B cell (primary cell): ENCODE measurements around the gene RIC3. TPM values are rescaled to one million over a fixed set of nuclear protein-coding genes. Genes with fewer than 3 reads are reported as not detected.

Experiments
- ATAC-seq: fragments of 200-7000 bp; cut with Tn5 transposase; one replicate; pipeline ENCODE4 v1.10.0; 2021; ENCODE audit warnings: low read depth, mild to moderate bottlenecking, moderate number of reproducible peaks, moderate library complexity
- CTCF ChIA-PET: fragments of 350-600 bp; sonication (Branson Sonifier 250); formaldehyde crosslinking; loops from one replicate; lab custom pipeline; 2021; ENCODE audit warnings: antibody characterized with exemption, inconsistent platforms; lab: Charles Lee
- POLR2A ChIA-PET: fragments of 350-600 bp; sonication (Branson Sonifier 250); formaldehyde crosslinking; loops from one replicate; lab custom pipeline; 2021; ENCODE audit warnings: antibody characterized with exemption; lab: Charles Lee
- DNase-seq: peaks from one replicate; pipeline ENCODE4 v3.0.0; 2013
- H2AFZ ChIP-seq: 2 replicates; pipeline ENCODE4 v1.6.1; 2012; ENCODE audit warnings: mild to moderate bottlenecking, low read depth, low read length; ENCODE audit not compliant: insufficient read depth, poor library complexity, severe bottlenecking
- H3K27ac ChIP-seq, 2 donors: 1 replicate in 1 of 2; 2 replicates in 1 of 2; pipeline ENCODE4 v1.5.1; 2012 to 2013; ENCODE audit warnings: low read length in 2 of 2, mild to moderate bottlenecking in 2 of 2, moderate library complexity in 1 of 2
- H3K27me3 ChIP-seq, 4 experiments: fragments of 200-600 bp in 1 of 4; sonication (generic) in 1 of 4; replicated peaks in 1 of 4; 1 replicate in 2 of 4; 2 replicates in 2 of 4; pipeline versions ENCODE4 v1.6.1 to v1.7.0; 2013 to 2016; ENCODE audit warnings: low read length in 3 of 4, mild to moderate bottlenecking in 2 of 4, mixed read lengths in 1 of 4, moderate library complexity in 1 of 4; ENCODE audit not compliant: insufficient read depth in 4 of 4, control insufficient read depth in 3 of 4; ENCODE audit errors: control extremely low read depth in 1 of 4
- H3K36me3 ChIP-seq, 2 experiments: replicated peaks in 1 of 2; 1 replicate in 1 of 2; 2 replicates in 1 of 2; pipeline versions ENCODE4 v1.6.1 to v1.7.1; 2013; ENCODE audit warnings: low read length in 1 of 2; ENCODE audit not compliant: insufficient read depth in 2 of 2, control insufficient read depth in 1 of 2; ENCODE audit errors: control extremely low read depth in 1 of 2, extremely low read depth in 1 of 2
- H3K4me1 ChIP-seq, 2 donors: fragments of 200-600 bp in 1 of 2; sonication (generic) in 1 of 2; 1 replicate in 1 of 2; 2 replicates in 1 of 2; pipeline versions ENCODE4 v1.5.1 to v1.6.1; 2013 to 2017; ENCODE audit warnings: low read length in 2 of 2; ENCODE audit not compliant: control insufficient read depth in 2 of 2, insufficient read depth in 2 of 2
- H3K4me2 ChIP-seq: replicated peaks from 2 replicates; pipeline ENCODE3; 2012; ENCODE audit warnings: mild to moderate bottlenecking, low read depth, low read length; ENCODE audit not compliant: poor library complexity, severe bottlenecking
- H3K4me3 ChIP-seq, 5 experiments: fragments of 200-600 bp in 1 of 5; sonication (generic) in 1 of 5; 1 replicate in 3 of 5; 2 replicates in 2 of 5; pipeline versions ENCODE4 v1.5.1 to v1.7.0; 2011 to 2016; ENCODE audit warnings: low read length in 4 of 5, mild to moderate bottlenecking in 4 of 5, low read depth in 2 of 5, control low read depth in 1 of 5, moderate library complexity in 1 of 5; ENCODE audit not compliant: insufficient read depth in 1 of 5; ENCODE audit errors: control extremely low read depth in 1 of 5, extremely low read depth in 1 of 5
- H3K79me2 ChIP-seq: fragments of 200-600 bp; sonication (generic); one replicate; pipeline ENCODE4 v1.6.0; 2016; ENCODE audit warnings: low read length; ENCODE audit not compliant: control insufficient read depth, insufficient read depth
- H3K9ac ChIP-seq: fragments of 200-600 bp; sonication (generic); 2 replicates; pipeline ENCODE4 v1.6.1; 2017; ENCODE audit warnings: mild to moderate bottlenecking, low read length, moderate library complexity
- H3K9me3 ChIP-seq, 3 donors: one replicate each; pipeline versions ENCODE4 v1.6.1 to v1.7.1; 2013; ENCODE audit warnings: low read length in 2 of 3; ENCODE audit not compliant: control insufficient read depth in 2 of 3, insufficient read depth in 1 of 3; ENCODE audit errors: control extremely low read depth in 1 of 3
- H4K20me1 ChIP-seq: 2 replicates; pipeline ENCODE4 v1.6.0; 2012; ENCODE audit warnings: mild to moderate bottlenecking, low read length; ENCODE audit not compliant: insufficient read depth, control insufficient read depth, poor library complexity, severe bottlenecking
- H3K27ac Mint-ChIP-seq: one replicate; pipeline ENCODE4 v1.8.0; 2021; ENCODE audit warnings: mixed read lengths
- H3K27me3 Mint-ChIP-seq: one replicate; pipeline ENCODE4 v1.8.0; 2021; ENCODE audit warnings: mixed read lengths
- H3K4me1 Mint-ChIP-seq: one replicate; pipeline ENCODE4 v1.8.0; 2021; ENCODE audit warnings: mixed read lengths
- H3K4me3 Mint-ChIP-seq: one replicate; pipeline ENCODE4 v1.8.0; 2021; ENCODE audit warnings: mixed read lengths
- H3K9me3 Mint-ChIP-seq: one replicate; pipeline ENCODE4 v1.8.0; 2022; ENCODE audit warnings: mixed read lengths; ENCODE audit not compliant: insufficient read depth
- EZH2 ChIP-seq: IDR thresholded peaks from 2 replicates; pipeline ENCODE4 v1.6.1; 2012; ENCODE audit warnings: borderline replicate concordance, low read depth, mild to moderate bottlenecking, moderate library complexity, low read length; ENCODE audit not compliant: insufficient read depth, poor library complexity, severe bottlenecking
- WGBS: methylation state at CpG from one replicate; pipeline ENCODE4 v1.1.5; 2013; ENCODE audit warnings: missing lambda C conversion rate; ENCODE audit not compliant: insufficient coverage; 5-methylcytosine and 5-hydroxymethylcytosine counted together
- intact Hi-C: fragments of 100-400 bp; cut with micrococcal nuclease; formaldehyde crosslinking; loops from one replicate; pipeline ENCODE4 v1.10.0; 2022
- polyA plus RNA-seq: library from polyadenylated mRNA; depleted of rRNA; stranded (reverse); fragments of >200 nt; gene quantifications from 2 replicates; pipeline ENCODE4 v1.2.3, GENCODE V29; 2012
- total RNA-seq, 2 donors: library from RNA; stranded (reverse); fragments of 120-200 nt in 1 of 2; gene quantifications; 1 replicate in 1 of 2; 2 replicates in 1 of 2; pipeline versions ENCODE4 v1.2.3 to v1.2.4, GENCODE V29; 2013 to 2022
- TF ChIP-seq, protein P1 (sequence below): fragments of 200-600 bp; IDR thresholded peaks from one replicate; pipeline ENCODE4 v1.8.0; 2022; ENCODE audit warnings: antibody characterized with exemption, mild to moderate bottlenecking

The RIC3 gene
- total and polyA plus RNA-seq, 2 donors (not counting 1 experiment from before 2014, with no cell fraction given): 62.4 to 74.6 TPM

DNA sequence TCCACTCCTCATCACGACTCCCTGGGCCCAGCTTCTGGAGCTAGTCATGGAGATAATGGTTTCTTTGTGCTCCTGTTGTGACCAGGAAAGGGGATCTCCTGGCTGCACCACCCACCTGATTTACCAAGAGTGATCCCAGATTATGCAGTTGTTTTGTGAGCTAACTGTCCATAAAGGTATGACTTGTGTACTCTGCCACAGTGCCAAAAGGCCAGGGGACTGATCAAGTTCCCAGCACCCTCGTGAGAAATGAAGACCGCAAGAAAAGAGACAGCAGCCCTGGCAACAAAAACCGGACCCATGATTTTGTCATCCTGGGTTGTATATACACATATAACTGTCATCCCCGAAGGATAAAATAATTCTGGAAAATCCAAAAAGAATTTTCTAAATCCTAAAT, 61.2 kb downstream of the RIC3 start:
- Mint-ChIP-seq H3K27me3 (no peaks in the 10 kb centered on the region), H3K9me3 (no peaks in the 10 kb centered on the region), H3K4me3 (no peak overlapping the region), H3K27ac (no peak overlapping the region), H3K4me1 (no peaks in the 10 kb centered on the region)
- Histone ChIP-seq H3K9me3 (no peaks in the 10 kb centered on the region), H3K4me1 (no peaks in the 10 kb centered on the region), H3K9ac (no peak overlapping the region), H2AFZ (no peak overlapping the region), H3K4me3 (no peak overlapping the region), H3K4me2 (no peak overlapping the region), H4K20me1 (no peaks in the 10 kb centered on the region), H3K27me3 (no peaks in the 10 kb centered on the region), H3K79me2 (no peaks in the 10 kb centered on the region), H3K36me3 (peaks cover 0 to 60% of the 10 kb centered on the region in 2 experiments), H3K27ac (no peak overlapping the region)
- DNase-seq (no peak), ATAC-seq (no peak)
- TF ChIP-seq, protein P1, sequence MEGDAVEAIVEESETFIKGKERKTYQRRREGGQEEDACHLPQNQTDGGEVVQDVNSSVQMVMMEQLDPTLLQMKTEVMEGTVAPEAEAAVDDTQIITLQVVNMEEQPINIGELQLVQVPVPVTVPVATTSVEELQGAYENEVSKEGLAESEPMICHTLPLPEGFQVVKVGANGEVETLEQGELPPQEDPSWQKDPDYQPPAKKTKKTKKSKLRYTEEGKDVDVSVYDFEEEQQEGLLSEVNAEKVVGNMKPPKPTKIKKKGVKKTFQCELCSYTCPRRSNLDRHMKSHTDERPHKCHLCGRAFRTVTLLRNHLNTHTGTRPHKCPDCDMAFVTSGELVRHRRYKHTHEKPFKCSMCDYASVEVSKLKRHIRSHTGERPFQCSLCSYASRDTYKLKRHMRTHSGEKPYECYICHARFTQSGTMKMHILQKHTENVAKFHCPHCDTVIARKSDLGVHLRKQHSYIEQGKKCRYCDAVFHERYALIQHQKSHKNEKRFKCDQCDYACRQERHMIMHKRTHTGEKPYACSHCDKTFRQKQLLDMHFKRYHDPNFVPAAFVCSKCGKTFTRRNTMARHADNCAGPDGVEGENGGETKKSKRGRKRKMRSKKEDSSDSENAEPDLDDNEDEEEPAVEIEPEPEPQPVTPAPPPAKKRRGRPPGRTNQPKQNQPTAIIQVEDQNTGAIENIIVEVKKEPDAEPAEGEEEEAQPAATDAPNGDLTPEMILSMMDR: no peak
- TF ChIP-seq EZH2: no peak
- ChIA-PET CTCF (interaction anchor here (0.8 to 6.1 kb wide), 3 partner anchors 8 to 75 kb away, joined by 3 to 35 read pairs (median 4); no protein-coding TSS in a partner anchor), POLR2A (no interaction called here)
- 92% methylated on average over 2 of the region's 5 CpGs for WGBS
- intact Hi-C loops: no loop called here

DNA sequence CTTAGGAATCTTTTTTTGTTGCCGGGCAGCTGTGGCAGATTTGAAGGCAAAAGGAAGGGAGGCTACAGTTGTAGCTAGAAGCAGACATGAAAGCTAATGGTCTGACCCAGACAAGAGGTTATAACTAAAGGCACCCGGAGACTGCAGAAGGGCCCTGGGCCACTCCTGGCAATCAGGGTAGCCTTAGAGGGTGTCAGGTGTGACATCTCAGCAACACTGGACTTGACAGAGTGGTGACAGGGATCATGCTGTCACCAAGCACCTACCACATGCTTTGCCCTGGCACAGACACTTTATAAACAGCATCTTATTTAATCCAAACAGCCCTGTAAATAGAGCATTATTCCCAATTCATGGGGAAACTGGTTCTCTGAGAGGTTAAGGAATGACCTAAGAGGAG, 62.1 kb downstream of the RIC3 start:
- Histone ChIP-seq H3K9ac (no peak overlapping the region), H3K79me2 (no peaks in the 10 kb centered on the region), H3K9me3 (no peaks in the 10 kb centered on the region), H3K27me3 (no peaks in the 10 kb centered on the region), H3K4me2 (no peak overlapping the region), H3K4me1 (no peaks in the 10 kb centered on the region), H2AFZ (no peak overlapping the region), H4K20me1 (no peaks in the 10 kb centered on the region), H3K4me3 (no peak overlapping the region), H3K36me3 (peaks cover 0 to 64% of the 10 kb centered on the region in 2 experiments), H3K27ac (no peak overlapping the region)
- TF ChIP-seq, protein P1: no peak
- TF ChIP-seq EZH2: no peak
- 100% methylated on average over 1 of the region's 2 CpGs for WGBS
- H3K27me3 Mint-ChIP-seq: no peaks in the 10 kb centered on the region
- H3K9me3 Mint-ChIP-seq: no peaks in the 10 kb centered on the region
- no peak overlapping the region for H3K4me3 Mint-ChIP-seq
- DNase-seq (no peak), ATAC-seq (no peak)
- intact Hi-C loops: no loop called here
- no peaks in the 10 kb centered on the region for H3K4me1 Mint-ChIP-seq
- ChIA-PET CTCF (no interaction called here), POLR2A (no interaction called here)
- H3K27ac Mint-ChIP-seq: no peak overlapping the region
